Measurements from ENCODE around the gene TMEM163.

TMEM163 gene

GRCh38 chr2:134689315-134689714 is 29.5 kb downstream of the TMEM163 start:
- H3K27me3 ChIP-seq (ENCODE audit: control insufficient read depth in 1 of 2, insufficient read depth in 2 of 2, low read length in 2 of 2), result no peaks in the 10 kb centered on the region
- H3K4me1 ChIP-seq (ENCODE audit: insufficient read depth, low read length), result no peaks in the 10 kb centered on the region
- no peaks in the 10 kb centered on the region for H3K9me3 ChIP-seq (ENCODE audit: low read length)
- H3K36me3 ChIP-seq (ENCODE audit: insufficient read depth, low read length), result no peaks in the 10 kb centered on the region
- H3K27ac ChIP-seq (ENCODE audit: low read depth, low read length), result no peak overlapping the region
- H3K9ac ChIP-seq (ENCODE audit: low read length), result no peak overlapping the region
- H3K4me3 ChIP-seq (ENCODE audit: low read depth in 1 of 2, low read length in 2 of 2), result no peak overlapping the region

- Histone ChIP-seq H3K9me3 (ENCODE audit: low read length) (no peaks in the 10 kb centered on the region), H3K9ac (ENCODE audit: low read length) (no peak overlapping the region), H3K36me3 (ENCODE audit: insufficient read depth, low read length) (no peaks in the 10 kb centered on the region), H3K4me1 (ENCODE audit: insufficient read depth, low read length) (no peaks in the 10 kb centered on the region), H3K27me3 (ENCODE audit: control insufficient read depth in 1 of 2, insufficient read depth in 2 of 2, low read length in 2 of 2) (no peaks in the 10 kb centered on the region), H3K4me3 (ENCODE audit: low read depth in 1 of 2, low read length in 2 of 2) (no peak overlapping the region), H3K27ac (ENCODE audit: low read depth, low read length) (no peak overlapping the region)
Observed at GRCh38 chr2:134685967-134686366, 32.8 kb downstream of the TMEM163 start.

GRCh38 chr2:134683561-134684112 is 35.2 kb downstream of the TMEM163 start:
- Histone ChIP-seq H3K9me3 (ENCODE audit: low read length) (no peaks in the 10 kb centered on the region), H3K27me3 (ENCODE audit: control insufficient read depth in 1 of 2, insufficient read depth in 2 of 2, low read length in 2 of 2) (no peaks in the 10 kb centered on the region), H3K27ac (ENCODE audit: low read depth, low read length) (no peak overlapping the region), H3K9ac (ENCODE audit: low read length) (no peak overlapping the region), H3K4me1 (ENCODE audit: insufficient read depth, low read length) (no peaks in the 10 kb centered on the region), H3K4me3 (ENCODE audit: low read depth in 1 of 2, low read length in 2 of 2) (no peak overlapping the region), H3K36me3 (ENCODE audit: insufficient read depth, low read length) (no peaks in the 10 kb centered on the region)

- H3K9me3 ChIP-seq (ENCODE audit: low read length), result no peaks in the 10 kb centered on the region
- no peaks in the 10 kb centered on the region for H3K27me3 ChIP-seq (ENCODE audit: control insufficient read depth in 1 of 2, insufficient read depth in 2 of 2, low read length in 2 of 2)
- H3K4me1 ChIP-seq (ENCODE audit: insufficient read depth, low read length), result no peaks in the 10 kb centered on the region
- no peak overlapping the region for H3K27ac ChIP-seq (ENCODE audit: low read depth, low read length)
- H3K36me3 ChIP-seq (ENCODE audit: insufficient read depth, low read length), result no peaks in the 10 kb centered on the region
- H3K4me3 ChIP-seq (ENCODE audit: low read depth in 1 of 2, low read length in 2 of 2), result no peak overlapping the region
- no peak overlapping the region for H3K9ac ChIP-seq (ENCODE audit: low read length)
Observed at GRCh38 chr2:134682726-134683125, 36.1 kb downstream of the TMEM163 start.

- Histone ChIP-seq H3K27me3 (ENCODE audit: control insufficient read depth in 1 of 2, insufficient read depth in 2 of 2, low read length in 2 of 2) (no peaks in the 10 kb centered on the region), H3K27ac (ENCODE audit: low read depth, low read length) (no peak overlapping the region), H3K9ac (ENCODE audit: low read length) (no peak overlapping the region), H3K36me3 (ENCODE audit: insufficient read depth, low read length) (no peaks in the 10 kb centered on the region), H3K9me3 (ENCODE audit: low read length) (no peaks in the 10 kb centered on the region), H3K4me1 (ENCODE audit: insufficient read depth, low read length) (no peaks in the 10 kb centered on the region), H3K4me3 (ENCODE audit: low read depth in 1 of 2, low read length in 2 of 2) (no peak overlapping the region)
Observed at GRCh38 chr2:134681201-134681600, 37.6 kb downstream of the TMEM163 start.

GRCh38 chr2:134679745-134680144 is 39.1 kb downstream of the TMEM163 start:
- no peak overlapping the region for H3K27ac ChIP-seq (ENCODE audit: low read depth, low read length)
- H3K27me3 ChIP-seq (ENCODE audit: control insufficient read depth in 1 of 2, insufficient read depth in 2 of 2, low read length in 2 of 2), result no peaks in the 10 kb centered on the region
- no peaks in the 10 kb centered on the region for H3K4me1 ChIP-seq (ENCODE audit: insufficient read depth, low read length)
- no peaks in the 10 kb centered on the region for H3K9me3 ChIP-seq (ENCODE audit: low read length)
- no peaks in the 10 kb centered on the region for H3K36me3 ChIP-seq (ENCODE audit: insufficient read depth, low read length)
- no peak overlapping the region for H3K9ac ChIP-seq (ENCODE audit: low read length)
- H3K4me3 ChIP-seq (ENCODE audit: low read depth in 1 of 2, low read length in 2 of 2), result no peak overlapping the region

GRCh38 chr2:134679294-134679693 is 39.5 kb downstream of the TMEM163 start:
- no peak overlapping the region for H3K27ac ChIP-seq (ENCODE audit: low read depth, low read length)
- no peaks in the 10 kb centered on the region for H3K36me3 ChIP-seq (ENCODE audit: insufficient read depth, low read length)
- H3K9me3 ChIP-seq (ENCODE audit: low read length), result no peaks in the 10 kb centered on the region
- H3K27me3 ChIP-seq (ENCODE audit: control insufficient read depth in 1 of 2, insufficient read depth in 2 of 2, low read length in 2 of 2), result no peaks in the 10 kb centered on the region
- no peak overlapping the region for H3K9ac ChIP-seq (ENCODE audit: low read length)
- no peak overlapping the region for H3K4me3 ChIP-seq (ENCODE audit: low read depth in 1 of 2, low read length in 2 of 2)
- H3K4me1 ChIP-seq (ENCODE audit: insufficient read depth, low read length), result no peaks in the 10 kb centered on the region

- no peaks in the 10 kb centered on the region for H3K9me3 ChIP-seq (ENCODE audit: low read length)
- H3K9ac ChIP-seq (ENCODE audit: low read length), result no peak overlapping the region
- no peaks in the 10 kb centered on the region for H3K4me1 ChIP-seq (ENCODE audit: insufficient read depth, low read length)
- no peak overlapping the region for H3K4me3 ChIP-seq (ENCODE audit: low read depth in 1 of 2, low read length in 2 of 2)
- no peaks in the 10 kb centered on the region for H3K27me3 ChIP-seq (ENCODE audit: control insufficient read depth in 1 of 2, insufficient read depth in 2 of 2, low read length in 2 of 2)
- H3K36me3 ChIP-seq (ENCODE audit: insufficient read depth, low read length), result no peaks in the 10 kb centered on the region
- H3K27ac ChIP-seq (ENCODE audit: low read depth, low read length), result no peak overlapping the region
Observed at GRCh38 chr2:134677856-134678756, 40.7 kb downstream of the TMEM163 start.

- Histone ChIP-seq H3K27ac (ENCODE audit: low read depth, low read length) (no peak overlapping the region), H3K4me3 (ENCODE audit: low read depth in 1 of 2, low read length in 2 of 2) (no peak overlapping the region), H3K9me3 (ENCODE audit: low read length) (no peaks in the 10 kb centered on the region), H3K4me1 (ENCODE audit: insufficient read depth, low read length) (no peaks in the 10 kb centered on the region), H3K9ac (ENCODE audit: low read length) (no peak overlapping the region), H3K27me3 (ENCODE audit: control insufficient read depth in 1 of 2, insufficient read depth in 2 of 2, low read length in 2 of 2) (no peaks in the 10 kb centered on the region), H3K36me3 (ENCODE audit: insufficient read depth, low read length) (no peaks in the 10 kb centered on the region)
Observed at GRCh38 chr2:134676960-134677359, 41.8 kb downstream of the TMEM163 start.

GRCh38 chr2:134675314-134675713 is 43.5 kb downstream of the TMEM163 start:
- H3K4me3 ChIP-seq (ENCODE audit: low read depth in 1 of 2, low read length in 2 of 2), result no peak overlapping the region
- H3K27ac ChIP-seq (ENCODE audit: low read depth, low read length), result no peak overlapping the region
- H3K9ac ChIP-seq (ENCODE audit: low read length), result no peak overlapping the region
- H3K9me3 ChIP-seq (ENCODE audit: low read length), result no peaks in the 10 kb centered on the region
- H3K27me3 ChIP-seq (ENCODE audit: control insufficient read depth in 1 of 2, insufficient read depth in 2 of 2, low read length in 2 of 2), result no peaks in the 10 kb centered on the region
- peaks cover 10% of the 10 kb centered on the region for H3K4me1 ChIP-seq (ENCODE audit: insufficient read depth, low read length)
- no peaks in the 10 kb centered on the region for H3K36me3 ChIP-seq (ENCODE audit: insufficient read depth, low read length)

GRCh38 chr2:134674687-134675086 is 44.1 kb downstream of the TMEM163 start:
- Histone ChIP-seq H3K4me1 (ENCODE audit: insufficient read depth, low read length) (peaks cover 12% of the 10 kb centered on the region), H3K36me3 (ENCODE audit: insufficient read depth, low read length) (no peaks in the 10 kb centered on the region), H3K27ac (ENCODE audit: low read depth, low read length) (no peak overlapping the region), H3K27me3 (ENCODE audit: control insufficient read depth in 1 of 2, insufficient read depth in 2 of 2, low read length in 2 of 2) (no peaks in the 10 kb centered on the region), H3K4me3 (ENCODE audit: low read depth in 1 of 2, low read length in 2 of 2) (no peak overlapping the region), H3K9ac (ENCODE audit: low read length) (no peak overlapping the region), H3K9me3 (ENCODE audit: low read length) (no peaks in the 10 kb centered on the region)

GRCh38 chr2:134671513-134671912 is 47.3 kb downstream of the TMEM163 start:
- H3K27ac ChIP-seq (ENCODE audit: low read depth, low read length), result no peak overlapping the region
- no peaks in the 10 kb centered on the region for H3K27me3 ChIP-seq (ENCODE audit: control insufficient read depth in 1 of 2, insufficient read depth in 2 of 2, low read length in 2 of 2)
- no peaks in the 10 kb centered on the region for H3K36me3 ChIP-seq (ENCODE audit: insufficient read depth, low read length)
- peaks cover 12% of the 10 kb centered on the region for H3K4me1 ChIP-seq (ENCODE audit: insufficient read depth, low read length)
- no peak overlapping the region for H3K4me3 ChIP-seq (ENCODE audit: low read depth in 1 of 2, low read length in 2 of 2)
- no peak overlapping the region for H3K9ac ChIP-seq (ENCODE audit: low read length)
- no peaks in the 10 kb centered on the region for H3K9me3 ChIP-seq (ENCODE audit: low read length)

All from muscle layer of colon (tissue), 2 donors.